Endometrium (tissue), 2 donors: ENCODE results near the gene ZFP82.

ENCODE experiments used
- FAIRE-seq: peaks from 2 replicates; lab custom pipeline; 2012; peaks lifted over from hg19 to GRCh38; lab: Jason Lieb, UNC
- donor health status: control.
- donor health status: control.

ZFP82 gene

GRCh38 chr19:36371886-36372285 is 46.6 kb downstream of the ZFP82 start:
- FAIRE-seq = no peak

GRCh38 chr19:36363845-36364244 is 54.6 kb downstream of the ZFP82 start:
- FAIRE-seq = no peak
